GM12878 (cell line): ENCODE data around the gene PCDHGB1. TPM values are rescaled to one million over a fixed set of nuclear protein-coding genes. Genes with fewer than 3 reads are reported as not detected.
A peak's percentile ranks its signal among the peaks of the same experiment; 100 is the strongest.

Experiments used
- ATAC-seq: fragments of 200-7000 bp; cut with Tn5 transposase; 3 replicates; pipeline ENCODE4 v1.9.1; 2020; ENCODE audit warnings: mild to moderate bottlenecking, moderate library complexity
- BruUV-seq: library from RNA; stranded (reverse); fragments of 400-500 nt; replicated peaks from 2 replicates; lab custom pipeline; 2021; lab: Mats Ljungman, UMichigan
- CTCF ChIA-PET: fragments of 300-600 bp; sonication (Branson Sonifier 250); formaldehyde crosslinking; extraction: SDS; loops from one replicate; lab custom pipeline; 2021; ENCODE audit warnings: inconsistent platforms; lab: Yijun Ruan, JAX
- POLR2A ChIA-PET: fragments of 350-600 bp; formaldehyde crosslinking; extraction: SDS; loops from one replicate; lab custom pipeline; 2021; ENCODE audit warnings: inconsistent platforms; lab: Charles Lee
- RAD21 ChIA-PET: fragments of 300-600 bp; sonication (Branson Sonifier 250); formaldehyde crosslinking; loops from one replicate; lab custom pipeline; 2023; ENCODE audit warnings: antibody characterized with exemption; ENCODE audit not compliant: unreplicated experiment; lab: Charles Lee
- SMC1A ChIA-PET: fragments of 300-600 bp; sonication (Branson Sonifier 250); formaldehyde crosslinking; loops from one replicate; lab custom pipeline; 2023; ENCODE audit not compliant: unreplicated experiment, uncharacterized antibody; lab: Charles Lee
- DNase-seq: peaks from one replicate; pipeline ENCODE4 v3.0.0-alpha.2; 2011; ENCODE audit warnings: low read depth, low spot score
- FAIRE-seq: peaks from 3 replicates; lab custom pipeline; 2011; peaks lifted over from hg19 to GRCh38; lab: Jason Lieb, UNC
- H2AFZ ChIP-seq: 2 replicates; pipeline ENCODE4 v1.6.0; 2011; ENCODE audit warnings: low read depth, low read length, control low read depth; ENCODE audit not compliant: control insufficient read depth
- H3K27ac ChIP-seq: 2 replicates; pipeline ENCODE4 v1.5.1; 2011; ENCODE audit warnings: control low read depth; ENCODE audit not compliant: control insufficient read depth, insufficient read depth
- H3K27me3 ChIP-seq, 2 experiments: replicated peaks in 1 of 2; 2 replicates each; pipeline versions ENCODE4 v1.6.0 to v1.6.1; 2011; ENCODE audit warnings: low read length in 1 of 2; ENCODE audit not compliant: control insufficient read depth in 2 of 2, insufficient read depth in 2 of 2
- H3K36me3 ChIP-seq, 2 experiments: 2 replicates each; pipeline ENCODE4 v1.5.1; 2011; ENCODE audit warnings: low read length in 1 of 2; ENCODE audit not compliant: control insufficient read depth in 2 of 2, insufficient read depth in 2 of 2
- H3K4me1 ChIP-seq: 2 replicates; pipeline ENCODE4 v1.6.1; 2011; ENCODE audit warnings: mild to moderate bottlenecking, low read length, moderate library complexity, mixed read lengths; ENCODE audit not compliant: control insufficient read depth, insufficient read depth
- H3K4me2 ChIP-seq: 2 replicates; pipeline ENCODE4 v1.6.0; 2011; ENCODE audit warnings: control low read depth; ENCODE audit not compliant: control insufficient read depth, insufficient read depth
- H3K4me3 ChIP-seq: fragments of 200-600 bp; sonication (generic); 2 replicates; pipeline ENCODE4 v1.5.1; 2016
- H3K79me2 ChIP-seq: 2 replicates; pipeline ENCODE4 v1.6.0; 2011; ENCODE audit warnings: low read length; ENCODE audit not compliant: control insufficient read depth, insufficient read depth
- H3K9ac ChIP-seq: 2 replicates; pipeline ENCODE4 v1.8.0; 2011; ENCODE audit warnings: low read length, control low read depth, mixed read lengths; ENCODE audit not compliant: control insufficient read depth, insufficient read depth
- H3K9me3 ChIP-seq: replicated peaks from 3 replicates; pipeline ENCODE4 v1.5.1; 2011; ENCODE audit warnings: mild to moderate bottlenecking, low read length; ENCODE audit not compliant: control insufficient read depth, insufficient read depth
- H4K20me1 ChIP-seq: 2 replicates; pipeline ENCODE4 v1.6.0; 2011; ENCODE audit not compliant: control insufficient read depth, insufficient read depth
- NFXL1 ChIP-seq: fragments of 450-650 bp; IDR thresholded peaks from 2 replicates; pipeline ENCODE4 v1.6.1; 2017; ENCODE audit warnings: antibody characterized with exemption, mild to moderate bottlenecking, borderline replicate concordance
- RUNX3 ChIP-seq: IDR thresholded peaks from 2 replicates; pipeline ENCODE4 v1.6.1; 2012; ENCODE audit warnings: low read length, inconsistent platforms
- STAT1 ChIP-seq: fragments of 450-650 bp; conservative IDR thresholded peaks from 2 replicates; pipeline ENCODE4 v1.6.1; 2014; ENCODE audit warnings: antibody characterized with exemption, mild to moderate bottlenecking
- YBX1 ChIP-seq: fragments of 450-650 bp; IDR thresholded peaks from 2 replicates; pipeline ENCODE4 v1.6.1; 2016; ENCODE audit warnings: antibody characterized with exemption
- WGBS: methylation state at CpG from one replicate; pipeline ENCODE4 v1.1.6; 2016; ENCODE audit warnings: low lambda C conversion rate; ENCODE audit not compliant: insufficient replicate concordance, insufficient coverage; ENCODE audit errors: missing lambda C conversion rate; 5-methylcytosine and 5-hydroxymethylcytosine counted together
- in situ Hi-C: fragments of 300-500 bp; cut with MboI; formaldehyde crosslinking; loops from 9 replicates; pipeline ENCODE4 v1.14.3; 2018; ENCODE audit warnings: mixed read lengths
- intact Hi-C: fragments of 100-400 bp; cut with micrococcal nuclease; formaldehyde crosslinking; loops from one replicate; pipeline ENCODE4 v1.14.2; 2022; ENCODE audit not compliant: unreplicated experiment
- polyA plus RNA-seq, 11 experiments: library from polyadenylated mRNA; depleted of rRNA in 4 of 11; unstranded in 6 of 11; stranded (reverse) in 5 of 11; fragments of >200 nt; fragmentation: Nextera tagmentation in 4 of 11; fragmentation: Illumina TruSeq in 1 of 11; extraction: Ambion mirVana in 4 of 11; extraction: Trizol in 1 of 11; gene quantifications; 1 replicate in 1 of 11; 2 replicates in 10 of 11; pipeline versions ENCODE4 v1.2.1 to v1.2.3, GENCODE V29; 2011 to 2016; ENCODE audit warnings: inconsistent platforms in 2 of 11, missing spikeins in 2 of 11, low read depth in 1 of 11
- total RNA-seq, 4 experiments: library from RNA; depleted of rRNA in 3 of 4; stranded (reverse); fragments of >200 nt in 3 of 4; fragmentation: Illumina TruSeq in 1 of 4; extraction: Trizol in 1 of 4; gene quantifications; 2 replicates each; pipeline versions ENCODE4 v1.2.1 to v1.2.3, GENCODE V29; 2013 to 2021
- TF ChIP-seq, protein P1 (sequence below): IDR thresholded peaks from 2 replicates; pipeline ENCODE4 v1.6.1; 2011; ENCODE audit warnings: low read depth, low read length, improper control_type of control experiment, borderline replicate concordance

Gene PCDHGB1
- total and polyA plus RNA-seq, 10 of the 15 experiments (the other 5 are each of a cell fraction or from before 2014, with no cell fraction given), result 0.04 to 0.40 (median 0.08) TPM; not detected in 2

DNA sequence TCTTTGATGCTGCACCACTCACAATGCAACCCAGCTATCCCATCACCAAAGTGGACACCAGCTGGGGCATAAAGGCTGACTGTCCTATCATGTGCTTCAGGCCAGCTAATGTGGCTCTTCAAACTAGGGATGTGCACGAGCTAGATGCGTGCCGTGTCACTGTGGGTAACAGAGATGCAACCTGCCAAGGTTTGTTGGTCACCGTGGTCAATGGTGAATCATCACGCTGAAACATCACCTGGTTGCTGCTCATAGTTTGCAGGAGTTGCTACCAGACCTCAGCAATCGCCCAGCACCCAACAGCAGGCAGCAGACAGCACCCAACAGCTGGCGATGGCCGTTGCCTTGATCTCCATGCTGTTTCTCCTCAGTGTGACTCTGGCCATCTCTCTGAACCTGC is 21.7 kb upstream of the PCDHGB1 start:
- FAIRE-seq, result no peak
- Histone ChIP-seq H3K4me1 (no peaks in the 10 kb centered on the region), H3K27ac (no peak overlapping the region), H3K79me2 (no peaks in the 10 kb centered on the region), H3K36me3 (no peaks in the 10 kb centered on the region), H3K4me2 (no peak overlapping the region)
- RAD21 ChIA-PET, result interaction anchor here (0.6 to 1.2 kb wide), 2 partner anchors 93 to 343 kb away, joined by 3 to 5 read pairs; partner anchors contain the start of gene PCDHGA11
- WGBS, result 26% methylated on average over 8 of the region's 8 CpGs
- in situ Hi-C loops, result loop anchor here (10.0 kb wide), 1 partner anchor 237 kb away; no protein-coding TSS in a partner anchor
- intact Hi-C loops, result no loop called here
- no peak for DNase-seq
- POLR2A ChIA-PET, result interaction anchor here (0.6 kb wide), 1 partner anchor 11 kb away, joined by 3 read pairs; no protein-coding TSS in a partner anchor
- BruUV-seq, result no TSS peak
- ATAC-seq, result no peak
- TF ChIP-seq, protein P1, sequence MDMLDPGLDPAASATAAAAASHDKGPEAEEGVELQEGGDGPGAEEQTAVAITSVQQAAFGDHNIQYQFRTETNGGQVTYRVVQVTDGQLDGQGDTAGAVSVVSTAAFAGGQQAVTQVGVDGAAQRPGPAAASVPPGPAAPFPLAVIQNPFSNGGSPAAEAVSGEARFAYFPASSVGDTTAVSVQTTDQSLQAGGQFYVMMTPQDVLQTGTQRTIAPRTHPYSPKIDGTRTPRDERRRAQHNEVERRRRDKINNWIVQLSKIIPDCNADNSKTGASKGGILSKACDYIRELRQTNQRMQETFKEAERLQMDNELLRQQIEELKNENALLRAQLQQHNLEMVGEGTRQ, result no peak
- TF ChIP-seq RUNX3, result peak; percentile 21; the same call in 1 of the 2 replicates
- TF ChIP-seq NFXL1, result no peak
- TF ChIP-seq YBX1, result no peak
- no peak for TF ChIP-seq STAT1
- TF ChIP-seq, all 136 proteins: peak for 1
- ChIA-PET SMC1A (interaction anchor here (1.2 to 1.5 kb wide), 4 partner anchors 8 to 102 kb away, joined by 3 to 5 read pairs (median 3); partner anchors contain the start of genes PCDHGA12, PCDHGA2, PCDHGA3 and TAF7), CTCF (interaction anchor here (1.5 kb wide), 2 partner anchors 12 to 14 kb away, joined by 3 to 4 read pairs; no protein-coding TSS in a partner anchor)
- H3K9ac ChIP-seq, result no peak overlapping the region
- peaks cover 5% of the 10 kb centered on the region; the same call in 2 of the 3 replicates for H3K9me3 ChIP-seq
- H2AFZ ChIP-seq, result no peak overlapping the region
- H3K27me3 ChIP-seq, result no peaks in the 10 kb centered on the region; a peak in 1 of 4 replicates
- no peak overlapping the region for H3K4me3 ChIP-seq
- H4K20me1 ChIP-seq, result no peaks in the 10 kb centered on the region
